Hematopoietic multipotent progenitor cell treated with erythropoietin and hydrocortisone succinate and interleukin-3 and kit ligand, for 8 days (in vitro differentiated cells): Measurements from ENCODE around the gene VAT1L.

Source experiments
- DNase-seq: peaks from one replicate; pipeline ENCODE4 v3.0.0-alpha.2; 2015

Gene VAT1L

DNA sequence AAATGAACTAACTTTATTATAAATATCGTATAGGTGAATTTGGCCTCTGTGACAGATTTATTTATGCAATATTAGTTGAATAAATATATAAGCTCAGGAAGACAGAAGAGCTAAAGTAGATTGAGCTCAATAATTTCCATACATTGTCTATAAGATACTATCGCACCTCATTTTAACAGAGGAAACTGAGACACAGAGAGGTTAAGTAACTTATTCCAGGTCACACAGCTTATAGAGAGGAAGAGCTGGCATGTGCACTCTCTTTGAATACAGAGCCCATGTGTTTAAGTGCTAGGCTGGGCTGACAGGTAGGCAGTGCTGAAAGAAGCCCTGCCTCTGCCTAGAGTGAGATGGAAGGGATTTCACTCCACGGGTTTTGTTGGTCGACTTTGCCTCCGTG lies 48.4 kb downstream of the VAT1L start:
- DNase-seq: no peak

DNA sequence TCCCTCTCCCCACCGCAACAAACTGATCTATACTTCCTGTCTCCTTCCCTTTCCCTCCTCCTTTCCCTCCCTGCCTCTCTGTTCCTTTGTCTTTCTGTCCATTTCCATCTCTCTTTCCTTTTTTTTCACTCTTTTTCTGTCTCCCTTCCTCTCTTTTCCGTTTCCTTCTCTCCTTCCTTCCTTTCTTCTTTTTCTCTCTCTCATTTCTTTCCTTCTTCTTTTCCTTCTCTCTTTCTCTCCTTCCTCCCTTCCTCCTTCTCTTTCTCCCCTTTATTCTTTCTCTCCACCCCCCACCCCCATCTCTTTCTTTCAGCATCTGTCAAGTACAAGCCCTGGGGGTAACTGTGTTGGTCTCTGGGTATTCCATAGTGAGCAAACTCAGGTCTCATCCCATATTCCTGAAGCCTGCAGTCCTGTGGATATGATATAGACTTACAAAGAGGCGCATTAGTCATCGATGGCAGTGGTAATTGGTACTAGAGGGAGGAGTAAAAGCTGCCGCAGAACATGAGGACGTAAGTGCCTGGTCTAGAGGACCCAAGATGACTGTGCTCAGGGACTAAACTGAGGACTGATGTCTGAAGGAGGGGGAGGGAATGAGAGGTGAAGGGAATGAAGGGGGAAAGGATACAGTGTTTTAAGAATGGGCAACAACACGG lies 50.4 kb downstream of the VAT1L start:
- no peak for DNase-seq

DNA sequence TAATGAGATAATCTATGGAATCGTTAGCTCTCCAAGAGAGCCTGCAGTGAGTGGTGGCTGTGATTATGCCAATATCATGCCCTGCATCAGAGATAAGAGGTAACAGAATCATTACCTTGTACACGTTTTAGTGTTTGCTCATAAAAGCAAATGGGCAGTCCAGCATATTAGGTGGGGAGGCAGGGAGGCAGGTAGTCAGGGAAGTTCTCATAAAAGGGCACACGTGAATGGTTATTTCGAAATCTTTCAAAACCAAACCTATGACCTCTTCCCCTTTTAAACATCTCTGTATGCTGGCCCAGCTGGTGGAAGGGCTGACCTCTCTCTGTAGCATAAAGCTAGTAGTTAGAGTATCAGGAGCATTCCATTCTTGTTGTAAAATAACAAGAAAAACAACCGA lies 51.7 kb downstream of the VAT1L start:
- no peak for DNase-seq

DNA sequence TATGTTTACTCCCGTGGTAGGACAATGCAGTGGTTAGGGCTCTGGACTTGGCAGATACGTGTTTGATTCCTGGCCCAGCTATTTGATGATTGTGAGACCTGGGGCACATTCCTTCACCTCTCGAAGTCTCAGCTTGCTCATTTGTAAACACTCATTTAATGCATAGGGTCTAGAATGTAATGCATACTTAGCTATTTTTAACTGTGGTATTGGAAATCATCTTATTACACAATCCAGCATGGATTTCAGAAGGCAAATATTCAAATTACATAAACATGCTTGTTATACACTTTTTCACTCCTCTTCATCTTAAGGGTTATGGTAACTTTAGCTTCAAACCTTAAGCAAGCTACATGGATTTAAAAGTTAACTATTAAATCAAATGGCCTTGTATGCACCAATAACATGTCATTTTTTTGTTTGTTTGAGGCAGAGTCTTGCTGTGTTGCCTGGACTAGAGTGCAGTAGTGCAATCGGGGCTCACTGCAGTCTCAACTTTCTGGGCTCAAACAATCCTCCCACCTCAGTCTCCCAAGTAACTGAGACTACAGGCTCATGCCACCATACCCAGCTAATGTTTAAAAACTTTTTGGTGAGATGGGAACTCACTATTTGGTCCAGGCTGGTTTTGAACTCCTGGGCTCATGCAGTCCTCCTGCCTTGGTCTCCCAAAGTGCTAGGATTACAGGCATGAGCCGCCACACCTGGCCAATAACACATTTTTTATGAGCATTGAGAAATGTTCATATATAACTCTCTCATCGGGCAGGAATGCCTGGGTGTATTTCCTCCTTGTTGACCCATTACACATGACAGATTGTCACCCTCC lies 52.5 kb downstream of the VAT1L start:
- DNase-seq: no peak

DNA sequence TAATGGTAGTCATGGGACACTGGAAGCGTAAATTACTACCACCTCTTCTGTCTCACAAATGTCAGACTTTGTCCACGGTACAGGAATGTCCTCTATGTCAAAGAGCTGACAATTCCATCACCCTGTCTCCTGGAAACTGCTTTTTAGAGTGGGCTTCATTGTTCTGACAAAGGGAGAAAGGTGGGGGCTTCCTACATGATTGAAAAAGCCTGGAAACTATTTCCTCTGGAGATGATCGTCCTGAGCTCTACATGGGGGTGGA lies 53.1 kb downstream of the VAT1L start:
- DNase-seq: no peak

DNA sequence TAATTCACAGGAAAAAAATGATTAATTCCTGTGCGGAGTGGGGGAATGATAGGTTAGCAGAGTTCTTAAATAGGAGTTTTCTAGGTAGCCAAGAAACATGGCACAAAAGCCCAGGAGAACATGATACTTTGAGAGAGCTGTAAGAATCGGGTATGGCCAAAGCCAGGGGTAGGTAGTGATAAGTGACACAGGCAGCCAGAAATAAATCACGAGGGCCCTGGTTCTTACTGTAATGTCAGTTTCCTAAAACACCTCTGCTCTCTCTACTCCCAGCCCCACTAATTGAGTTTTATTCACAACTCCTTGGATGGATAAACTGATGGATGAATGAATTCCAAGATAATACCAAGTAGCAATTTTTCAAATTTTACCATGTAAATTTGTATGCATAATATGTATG lies 54.1 kb downstream of the VAT1L start:
- no peak for DNase-seq

DNA sequence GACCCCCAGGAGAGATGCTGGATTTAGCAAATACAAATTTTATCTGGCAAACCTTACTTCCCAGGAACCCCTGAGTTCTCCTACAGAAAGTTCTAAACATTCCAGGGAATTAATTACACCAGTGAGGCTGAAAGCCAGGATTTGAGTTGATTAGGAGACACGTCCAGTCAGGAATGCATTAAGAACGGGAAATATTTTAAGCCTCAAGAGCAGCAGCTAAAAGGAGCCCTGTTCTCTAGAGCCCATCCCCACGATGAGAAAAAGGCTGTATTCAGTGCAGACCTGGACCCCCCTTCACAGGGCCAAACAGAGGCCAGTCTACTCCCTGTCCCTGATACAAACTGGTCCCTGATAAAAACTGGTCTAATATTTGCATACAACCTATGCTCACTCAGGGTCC lies 55.0 kb downstream of the VAT1L start:
- DNase-seq: no peak

DNA sequence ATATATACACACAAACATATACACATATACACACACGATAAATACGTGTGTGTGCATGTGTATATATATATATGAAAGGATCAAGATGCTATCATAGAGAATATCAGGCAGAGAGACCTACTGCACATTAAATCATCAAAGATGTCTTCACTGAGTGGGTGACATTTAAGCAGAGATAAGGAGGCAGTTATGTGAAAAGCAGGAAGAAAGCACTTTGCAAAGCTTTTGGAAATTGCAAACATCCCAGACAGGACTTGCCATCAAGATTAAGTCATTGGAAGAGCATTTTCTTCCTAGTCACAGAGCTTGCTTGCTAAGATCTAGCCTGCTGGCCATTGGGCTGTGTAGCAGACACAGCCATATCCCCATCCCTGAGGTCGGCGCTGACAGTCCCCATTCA lies 56.4 kb downstream of the VAT1L start:
- no peak for DNase-seq

DNA sequence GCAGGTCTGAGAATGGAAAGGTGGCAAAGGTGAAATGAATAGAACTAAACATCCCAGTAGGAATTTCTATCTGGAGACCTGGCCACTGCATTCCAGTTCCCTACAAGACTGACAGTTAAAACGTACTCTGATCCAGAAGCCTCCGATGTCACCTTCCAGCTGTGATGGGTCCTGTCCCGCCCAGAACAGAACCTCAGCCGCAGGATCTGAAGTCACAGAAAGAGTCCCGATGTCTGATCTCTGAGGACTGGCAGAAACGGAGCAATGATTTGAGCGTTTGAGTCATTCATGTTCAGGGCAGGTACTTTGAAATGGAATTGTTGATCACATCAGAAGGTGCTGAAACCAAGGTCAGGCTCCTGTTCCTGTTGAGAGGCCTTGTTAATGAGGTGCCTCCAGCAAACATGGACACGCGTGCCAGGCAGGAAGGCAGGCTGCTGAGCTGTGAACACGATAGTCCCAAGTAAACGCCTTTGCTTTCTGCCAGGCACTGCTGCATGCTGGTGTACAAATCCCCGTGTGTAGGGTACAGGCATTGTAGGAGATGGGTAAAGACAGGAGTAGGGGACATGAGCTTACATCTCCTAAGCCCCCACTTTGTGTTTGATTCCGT lies 61.4 kb downstream of the VAT1L start:
- DNase-seq: no peak

DNA sequence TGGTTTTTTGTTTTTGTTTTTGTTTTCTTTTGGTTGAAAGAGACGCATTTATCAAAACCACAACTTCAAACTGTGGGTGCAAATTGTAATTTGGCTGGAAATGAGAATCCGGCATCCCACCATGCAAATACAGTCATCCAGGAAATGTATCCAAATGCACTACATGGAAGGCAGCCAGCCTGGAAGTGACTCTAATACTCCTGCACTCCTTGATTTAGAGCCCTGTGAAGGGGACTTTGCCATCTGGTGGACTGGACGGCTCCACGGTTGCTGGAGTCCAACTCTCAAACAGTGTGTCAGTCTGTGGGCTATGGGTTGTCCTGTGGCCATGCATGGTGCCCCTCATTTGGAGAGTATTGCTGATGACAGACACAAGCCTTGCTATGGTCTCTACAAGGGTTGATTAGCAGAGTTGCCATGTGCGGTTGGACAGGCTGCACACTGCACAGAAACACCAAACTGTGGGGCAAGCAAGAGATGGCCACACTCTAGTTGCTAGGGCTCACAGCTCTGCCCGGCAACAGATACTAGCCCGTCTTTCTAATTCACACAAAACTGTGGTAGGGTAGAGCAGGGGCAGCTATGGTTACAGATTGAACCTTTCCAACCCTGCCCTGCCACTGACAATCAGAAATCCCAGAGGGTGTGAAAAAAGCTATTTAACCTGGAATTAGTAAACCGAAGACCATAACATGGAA lies 62.4 kb downstream of the VAT1L start:
- DNase-seq: no peak

DNA sequence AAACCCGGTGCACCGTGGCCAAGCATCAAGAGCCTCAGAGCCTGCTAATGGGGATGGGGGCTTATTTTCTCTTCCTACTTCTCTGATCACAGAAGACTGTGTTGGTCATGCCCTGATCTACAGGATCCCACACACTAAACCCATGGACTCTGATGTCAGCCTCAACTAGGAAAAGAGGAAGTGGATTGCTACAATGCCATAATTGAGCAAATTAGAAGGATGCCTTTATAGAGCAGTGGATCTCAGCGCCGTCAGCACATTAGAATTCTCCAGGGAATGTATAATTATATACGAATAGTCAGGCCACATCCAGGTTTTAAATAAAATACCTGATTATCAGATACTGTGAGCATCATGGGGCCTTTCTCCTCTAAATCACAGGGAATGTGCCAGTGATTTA lies 64.8 kb downstream of the VAT1L start:
- no peak for DNase-seq

DNA sequence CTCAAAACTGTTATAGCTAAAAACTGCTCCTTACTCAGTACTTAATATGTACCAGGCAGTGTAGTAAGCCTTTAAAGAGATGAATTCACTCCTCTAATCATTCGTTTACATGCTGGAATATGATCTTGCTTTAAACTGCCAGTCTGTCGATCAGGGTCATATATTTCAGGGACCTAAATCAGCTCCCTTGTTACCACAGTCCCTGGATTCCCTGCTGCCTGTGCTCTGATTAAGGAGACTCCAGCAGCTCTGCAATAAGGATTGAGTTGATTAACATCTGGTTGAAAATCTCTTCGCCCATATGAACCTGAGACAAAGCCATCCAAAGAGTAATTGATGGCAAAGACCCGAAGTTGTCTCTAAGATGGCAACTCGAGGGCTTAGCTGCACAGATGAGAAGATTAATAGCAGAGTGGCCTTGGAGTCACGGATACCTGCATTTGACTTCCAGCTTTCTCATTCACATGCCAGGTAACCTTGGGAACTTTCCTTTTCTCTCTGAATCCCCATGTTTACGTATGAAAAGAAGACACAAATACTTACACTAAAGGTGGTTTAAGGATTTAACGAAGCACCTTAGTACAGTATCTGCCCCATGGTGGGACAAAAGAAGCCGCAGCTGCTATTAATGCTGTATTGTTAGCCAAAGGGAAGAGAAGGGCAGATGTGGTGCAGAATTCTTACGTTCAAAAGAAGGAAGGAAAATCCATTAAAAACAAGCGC lies 68.2 kb downstream of the VAT1L start:
- DNase-seq: no peak

DNA sequence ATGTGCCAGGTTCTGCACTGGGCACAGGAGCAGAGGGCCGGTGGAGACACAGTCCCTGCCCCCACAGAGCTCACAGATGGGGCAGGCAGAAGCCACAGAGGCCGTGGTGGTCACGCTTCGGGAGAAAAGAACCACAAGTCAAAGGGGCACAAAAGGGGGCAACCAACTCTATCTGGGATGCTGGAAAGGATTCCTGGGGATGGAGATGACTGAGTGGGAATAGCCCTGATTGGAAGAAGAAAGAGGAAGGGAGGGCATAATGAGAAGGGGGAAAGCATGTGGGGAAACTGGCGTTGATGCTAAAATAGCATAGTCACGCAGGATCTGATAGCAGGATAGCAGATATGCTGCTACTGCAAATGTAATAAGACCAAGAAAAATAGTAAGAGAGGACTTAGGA lies 69.7 kb downstream of the VAT1L start:
- DNase-seq: no peak

DNA sequence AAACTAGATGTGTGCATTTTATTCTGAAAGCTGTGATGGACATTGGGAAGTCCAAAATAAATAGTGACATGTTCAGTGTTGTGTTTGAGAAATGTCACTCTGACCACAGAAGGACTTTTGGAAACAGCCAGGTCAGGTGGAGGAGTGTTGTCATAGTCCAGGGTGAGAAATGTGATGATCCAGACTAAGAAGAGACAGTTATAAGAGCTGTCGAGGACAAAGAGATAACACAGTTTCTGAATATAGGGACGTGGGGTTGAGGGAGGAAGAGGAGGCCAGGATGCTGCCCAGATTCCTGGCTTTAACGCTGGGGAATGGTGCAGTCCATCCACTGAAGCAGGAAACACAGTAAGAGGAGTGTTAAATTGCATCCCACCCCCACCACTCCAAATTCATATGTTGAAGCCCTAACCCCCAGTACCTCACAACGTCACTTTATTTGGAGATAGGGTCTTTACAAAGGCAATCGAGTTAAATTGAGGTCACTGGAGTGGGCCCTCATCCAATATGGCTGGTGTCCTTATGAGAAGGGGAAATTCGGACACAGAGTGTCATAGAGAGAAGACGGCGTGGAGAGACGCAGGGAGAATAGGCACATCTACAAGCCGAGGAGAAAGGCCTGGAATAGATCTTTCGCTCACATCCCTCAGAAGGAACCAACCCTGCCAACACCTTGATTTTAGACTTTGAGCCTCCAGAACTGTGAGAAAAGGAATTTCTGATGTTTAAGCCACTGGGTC lies 71.3 kb downstream of the VAT1L start:
- no peak for DNase-seq

DNA sequence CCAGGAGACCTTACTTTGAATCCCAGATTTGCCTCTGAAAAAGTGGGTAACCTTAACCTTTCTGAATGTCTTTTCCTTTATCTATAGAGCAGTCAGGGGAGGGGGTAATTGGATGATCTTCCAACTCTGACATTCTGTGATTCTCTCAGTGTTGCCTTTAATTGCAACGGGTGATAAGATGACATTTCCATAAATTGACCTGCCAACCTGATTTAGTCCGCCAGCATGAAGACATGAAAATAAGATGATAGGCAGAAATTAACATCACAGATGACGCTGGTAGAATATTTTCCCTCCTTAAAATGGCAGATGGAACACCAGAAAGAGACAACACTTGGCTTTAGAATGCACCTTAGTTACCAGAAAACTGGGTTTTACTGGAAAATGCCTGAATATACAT lies 72.6 kb downstream of the VAT1L start:
- DNase-seq: no peak

DNA sequence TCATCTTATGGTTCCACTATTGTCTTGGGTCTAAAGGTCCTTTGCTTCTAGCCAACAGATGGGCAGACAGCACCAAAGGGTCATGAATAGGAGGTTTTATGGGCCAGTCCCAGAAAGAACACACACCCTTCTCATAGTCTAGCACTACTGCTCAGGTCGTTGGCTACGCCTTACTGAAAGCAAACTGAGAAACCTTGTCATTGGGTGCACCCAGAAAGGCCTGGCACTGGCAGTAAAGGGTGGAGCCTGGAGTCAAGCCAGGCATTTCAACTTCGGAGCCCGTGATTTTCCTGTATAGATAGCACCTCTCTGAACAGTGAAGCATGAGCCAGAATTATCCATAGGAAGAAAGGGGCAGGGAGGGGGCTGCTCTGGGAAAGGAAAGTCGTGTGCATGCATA lies 74.9 kb downstream of the VAT1L start:
- DNase-seq: no peak

DNA sequence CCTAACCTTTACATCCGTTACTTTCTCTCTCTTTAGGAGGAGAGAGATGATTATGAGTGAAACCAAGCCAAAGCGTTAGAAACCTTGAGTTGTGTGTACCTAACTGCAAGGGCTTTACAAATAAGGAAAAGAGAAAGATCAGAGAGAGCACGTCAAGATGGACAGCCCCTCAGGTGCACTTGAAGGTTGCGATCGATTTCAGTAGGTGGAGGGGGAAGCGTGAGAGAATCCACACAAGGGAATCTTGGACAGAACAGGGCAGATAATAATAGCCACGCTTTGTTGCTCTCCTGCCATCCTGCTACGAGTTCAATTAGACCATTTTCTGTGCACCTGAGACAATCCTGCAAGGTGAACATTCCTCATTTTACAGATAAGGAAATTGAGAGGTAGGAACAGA lies 78.4 kb downstream of the VAT1L start:
- no peak for DNase-seq

DNA sequence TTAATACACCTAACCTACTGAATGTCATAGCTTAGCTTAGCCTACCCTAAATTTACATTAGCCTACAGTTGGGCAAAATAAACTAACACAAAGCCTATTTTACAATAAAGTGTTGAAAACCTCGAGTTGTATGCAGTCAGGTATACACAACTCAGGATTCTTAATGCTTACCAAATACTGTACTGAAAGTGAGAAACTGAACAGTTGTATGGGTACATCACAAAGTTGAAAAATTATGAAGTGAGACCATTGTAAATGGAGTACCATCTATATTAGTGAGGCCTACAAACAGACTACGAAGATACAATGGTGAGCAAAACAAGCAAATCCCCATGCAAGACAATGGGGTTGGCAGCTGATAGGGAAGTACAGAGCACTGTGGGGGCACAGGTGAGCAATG lies 79.7 kb downstream of the VAT1L start:
- no peak for DNase-seq

DNA sequence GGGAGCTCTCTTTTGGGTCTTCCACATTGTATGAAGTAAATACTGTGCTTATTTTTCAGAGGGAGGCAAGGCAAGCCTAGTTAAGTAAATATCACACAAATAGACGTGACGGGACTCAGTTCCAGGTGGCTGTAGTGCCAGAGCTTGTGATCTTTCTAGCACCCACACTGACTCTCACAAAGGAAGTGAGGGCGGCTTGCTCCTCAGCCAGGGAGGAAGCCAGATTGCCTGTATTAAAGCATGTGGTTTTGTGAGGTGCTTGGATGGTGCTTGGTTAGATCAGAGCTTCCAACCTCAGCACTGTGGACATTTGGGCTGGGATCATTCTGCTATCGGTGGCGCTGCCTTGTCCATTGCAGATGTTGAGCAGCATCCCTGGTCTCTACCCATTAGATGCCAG lies 80.1 kb downstream of the VAT1L start:
- DNase-seq: no peak

DNA sequence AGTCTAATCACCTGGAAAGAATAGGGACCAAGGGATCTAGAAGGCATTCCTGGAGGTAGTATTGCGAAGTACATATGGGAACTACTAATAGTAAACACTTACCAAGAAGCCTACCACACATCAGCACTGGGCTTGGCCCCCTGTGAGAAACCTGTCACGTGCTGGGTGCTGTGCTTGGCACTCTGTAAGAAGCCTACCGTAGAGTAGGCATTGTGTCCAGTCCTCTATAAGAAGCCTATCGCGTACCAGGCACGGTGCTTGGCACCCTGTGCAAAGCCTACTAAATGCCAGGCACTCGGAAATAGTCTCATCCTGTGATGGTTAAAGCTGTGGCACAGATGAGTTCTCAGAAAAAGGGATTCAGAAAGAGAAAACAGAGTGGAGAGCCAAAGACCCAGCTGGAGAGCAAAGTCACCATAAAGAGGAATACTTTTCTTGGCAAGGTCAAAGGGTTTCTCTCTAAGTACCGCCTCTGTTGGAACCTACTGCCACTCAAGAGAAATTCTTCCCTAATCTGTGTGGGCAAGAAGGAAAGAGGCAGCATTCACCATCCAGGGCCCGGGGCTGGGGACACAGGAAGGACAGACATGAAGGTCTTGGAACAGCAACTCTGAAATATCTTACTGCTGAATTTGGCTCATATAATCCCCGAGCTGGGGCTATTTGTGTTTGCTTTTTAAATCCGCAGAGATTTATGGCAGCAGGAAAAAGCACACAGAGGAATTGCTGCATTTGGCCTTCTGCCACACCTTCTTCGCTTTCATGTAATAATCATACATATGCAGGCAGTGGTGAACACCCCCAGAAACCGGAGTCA lies 81.8 kb downstream of the VAT1L start:
- DNase-seq: no peak

DNA sequence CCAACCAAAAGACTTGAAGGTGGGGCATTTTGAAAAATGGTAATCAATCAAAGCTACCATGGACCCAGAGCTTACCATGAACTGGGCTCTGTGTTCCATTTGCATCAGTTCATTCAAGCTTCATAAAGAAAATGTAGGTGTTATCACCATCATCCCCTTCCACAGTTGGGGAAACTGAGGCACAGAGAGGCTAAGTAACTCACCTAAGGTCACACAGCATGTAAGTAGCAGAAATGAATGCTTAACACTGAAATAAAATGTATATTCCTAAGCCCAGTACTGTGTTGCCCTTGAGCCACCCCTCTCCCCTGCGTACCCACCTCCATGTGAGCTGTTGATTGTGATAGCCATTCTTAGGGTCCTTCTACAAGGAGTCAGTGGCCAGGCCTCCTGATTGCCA lies 83.6 kb downstream of the VAT1L start:
- no peak for DNase-seq

DNA sequence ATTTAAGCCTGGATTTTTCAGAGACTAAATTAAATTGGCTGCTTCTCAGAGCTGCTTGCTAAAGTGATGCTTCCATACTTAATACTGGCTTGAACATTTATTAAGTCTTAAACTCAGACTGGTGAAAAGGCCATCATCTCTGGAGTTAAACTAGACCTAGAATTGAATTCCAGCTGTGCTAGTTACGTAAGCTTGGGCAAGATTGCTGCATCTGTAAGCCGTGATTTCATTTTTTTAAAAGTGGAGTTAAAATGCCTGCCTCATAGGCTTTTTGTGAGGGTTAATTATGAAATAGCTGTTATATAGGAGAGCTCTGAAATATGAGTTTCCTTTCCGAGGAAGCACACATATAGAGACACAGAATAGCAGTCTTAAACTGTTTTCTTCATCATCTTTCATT lies 84.7 kb downstream of the VAT1L start:
- DNase-seq: no peak
